Sigmoid colon (tissue), 4 donors: ENCODE measurements around the gene CEP112.

ENCODE experiments used
- POLR2A ChIP-seq, 2 donors: fragments of 450-650 bp; IDR thresholded peaks; one replicate each; pipeline ENCODE4 v1.6.1; 2016; ENCODE audit warnings: antibody characterized with exemption in 2 of 2, mild to moderate bottlenecking in 2 of 2, moderate library complexity in 2 of 2
- POLR2AphosphoS5 ChIP-seq, 4 donors: sonication (generic); formaldehyde crosslinking; IDR thresholded peaks; one replicate each; pipeline ENCODE4 v1.6.1; 2017; ENCODE audit warnings: antibody characterized with exemption in 4 of 4
- TF ChIP-seq, protein P1 (sequence below), 4 experiments: fragments of 450-650 bp in 3 of 4; fragments of 200-600 bp in 1 of 4; IDR thresholded peaks; one replicate each; pipeline ENCODE4 v1.5.1; 2016 to 2019; ENCODE audit warnings: antibody characterized with exemption in 4 of 4, mild to moderate bottlenecking in 3 of 4, moderate library complexity in 2 of 4

- TF ChIP-seq, protein P1, sequence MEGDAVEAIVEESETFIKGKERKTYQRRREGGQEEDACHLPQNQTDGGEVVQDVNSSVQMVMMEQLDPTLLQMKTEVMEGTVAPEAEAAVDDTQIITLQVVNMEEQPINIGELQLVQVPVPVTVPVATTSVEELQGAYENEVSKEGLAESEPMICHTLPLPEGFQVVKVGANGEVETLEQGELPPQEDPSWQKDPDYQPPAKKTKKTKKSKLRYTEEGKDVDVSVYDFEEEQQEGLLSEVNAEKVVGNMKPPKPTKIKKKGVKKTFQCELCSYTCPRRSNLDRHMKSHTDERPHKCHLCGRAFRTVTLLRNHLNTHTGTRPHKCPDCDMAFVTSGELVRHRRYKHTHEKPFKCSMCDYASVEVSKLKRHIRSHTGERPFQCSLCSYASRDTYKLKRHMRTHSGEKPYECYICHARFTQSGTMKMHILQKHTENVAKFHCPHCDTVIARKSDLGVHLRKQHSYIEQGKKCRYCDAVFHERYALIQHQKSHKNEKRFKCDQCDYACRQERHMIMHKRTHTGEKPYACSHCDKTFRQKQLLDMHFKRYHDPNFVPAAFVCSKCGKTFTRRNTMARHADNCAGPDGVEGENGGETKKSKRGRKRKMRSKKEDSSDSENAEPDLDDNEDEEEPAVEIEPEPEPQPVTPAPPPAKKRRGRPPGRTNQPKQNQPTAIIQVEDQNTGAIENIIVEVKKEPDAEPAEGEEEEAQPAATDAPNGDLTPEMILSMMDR (IDR thresholded peaks at IDR 0.05) = no peak
- TF ChIP-seq POLR2AphosphoS5 (IDR thresholded peaks at IDR 0.05) (no peak), POLR2A (IDR thresholded peaks at IDR 0.05) (no peak)
Observed at GRCh38 chr17:66043419-66043818, 148.5 kb downstream of the CEP112 start.
